RWPE1 (cell line): ENCODE data around the gene BEND2.

Source experiments
- CTCF ChIA-PET: fragments of 350-600 bp; sonication (Branson Sonifier 250); formaldehyde crosslinking; extraction: SDS; loops from one replicate; lab custom pipeline; 2021; lab: Yijun Ruan, JAX
- POLR2A ChIA-PET: fragments of 400-600 bp; formaldehyde crosslinking; extraction: SDS; loops from one replicate; lab custom pipeline; 2020; ENCODE audit warnings: antibody characterized with exemption; ENCODE audit not compliant: low non-redundant PET; lab: Yijun Ruan, JAX
- DNase-seq: peaks from one replicate; pipeline ENCODE4 v3.0.0; 2012; ENCODE audit warnings: low spot score
- H3K27ac ChIP-seq: fragments of 450-650 bp; 2 replicates; pipeline ENCODE4 v1.5.1; 2017
- CTCF ChIP-seq: fragments of 450-650 bp; conservative IDR thresholded peaks from 2 replicates; pipeline ENCODE4 v1.5.1; 2017; ENCODE audit warnings: low read depth, mild to moderate bottlenecking

BEND2 gene

GRCh38 chrX:18206657-18207056 lies 14.0 kb downstream of the BEND2 start:
- no peak overlapping the region for H3K27ac ChIP-seq
- DNase-seq = no peak
- ChIA-PET POLR2A (no interaction called here), CTCF (no interaction called here)
- TF ChIP-seq CTCF = no peak

GRCh38 chrX:18203631-18204030 lies 17.1 kb downstream of the BEND2 start:
- TF ChIP-seq CTCF = no peak
- ChIA-PET CTCF (no interaction called here), POLR2A (no interaction called here)
- DNase-seq = no peak
- no peak overlapping the region for H3K27ac ChIP-seq

- CTCF ChIA-PET = interaction anchor here (0.6 kb wide), 1 partner anchor 136 kb away, joined by 3 read pairs; no protein-coding TSS in a partner anchor
- H3K27ac ChIP-seq = no peak overlapping the region
- DNase-seq = no peak
- TF ChIP-seq CTCF = no peak
- POLR2A ChIA-PET = no interaction called here
These were observed 26.0 kb downstream of the BEND2 start for GRCh38 chrX:18194688-18195087.

GRCh38 chrX:18179446-18179845 lies 41.2 kb downstream of the BEND2 start:
- DNase-seq = no peak
- TF ChIP-seq CTCF = no peak
- ChIA-PET POLR2A (no interaction called here), CTCF (no interaction called here)
- no peak overlapping the region for H3K27ac ChIP-seq

- CTCF ChIA-PET = no interaction called here
- TF ChIP-seq CTCF = no peak
These were observed 45.7 kb downstream of the BEND2 start for GRCh38 chrX:18174971-18175370.

GRCh38 chrX:18174209-18174608 lies 46.5 kb downstream of the BEND2 start:
- ChIA-PET CTCF (no interaction called here), POLR2A (no interaction called here)
- DNase-seq = no peak
- TF ChIP-seq CTCF = no peak
- no peak overlapping the region for H3K27ac ChIP-seq

More at GRCh38 chrX:18174971-18175370, 45.7 kb downstream of the BEND2 start:
- H3K27ac ChIP-seq = no peak overlapping the region
- DNase-seq = no peak
- POLR2A ChIA-PET = no interaction called here
